Fibroblast of pulmonary artery (primary cell): ENCODE measurements around the gene GYPC.

Experiments
- DNase-seq: peaks from one replicate; pipeline ENCODE4 v3.0.0-alpha.2; 2010; ENCODE audit warnings: low read depth
- H3K4me3 ChIP-seq: replicated peaks from 2 replicates; pipeline ENCODE4 v1.5.1; 2011; ENCODE audit warnings: low read depth, mild to moderate bottlenecking, control low read depth, low read length, moderate library complexity
- TF ChIP-seq, protein P1 (sequence below): IDR thresholded peaks from 2 replicates; pipeline ENCODE4 v1.5.1; 2011; ENCODE audit warnings: mild to moderate bottlenecking, control low read depth, low read length, inconsistent platforms; ENCODE audit errors: missing control alignments

GYPC gene

DNA sequence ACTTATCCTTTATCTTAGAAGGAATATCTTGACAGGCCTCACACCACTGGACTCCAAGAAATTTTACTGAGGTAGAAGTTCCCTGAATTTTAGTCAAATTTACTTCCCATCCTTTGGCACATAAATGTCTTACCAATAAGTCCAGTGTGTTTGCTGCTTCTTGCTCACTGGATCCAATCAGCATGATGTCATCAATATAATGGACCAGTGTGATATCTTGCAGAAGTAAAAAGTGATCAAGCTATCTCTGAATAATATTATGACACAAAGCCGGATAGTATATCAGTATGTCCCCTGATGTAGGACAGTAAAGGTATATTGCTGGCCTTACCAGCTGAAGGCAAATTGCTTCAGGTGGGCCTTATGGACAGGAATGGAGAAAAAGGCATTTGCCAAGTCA, 6.9 kb upstream of the GYPC start:
- H3K4me3 ChIP-seq: no peak overlapping the region
- DNase-seq: no peak
- TF ChIP-seq, protein P1, sequence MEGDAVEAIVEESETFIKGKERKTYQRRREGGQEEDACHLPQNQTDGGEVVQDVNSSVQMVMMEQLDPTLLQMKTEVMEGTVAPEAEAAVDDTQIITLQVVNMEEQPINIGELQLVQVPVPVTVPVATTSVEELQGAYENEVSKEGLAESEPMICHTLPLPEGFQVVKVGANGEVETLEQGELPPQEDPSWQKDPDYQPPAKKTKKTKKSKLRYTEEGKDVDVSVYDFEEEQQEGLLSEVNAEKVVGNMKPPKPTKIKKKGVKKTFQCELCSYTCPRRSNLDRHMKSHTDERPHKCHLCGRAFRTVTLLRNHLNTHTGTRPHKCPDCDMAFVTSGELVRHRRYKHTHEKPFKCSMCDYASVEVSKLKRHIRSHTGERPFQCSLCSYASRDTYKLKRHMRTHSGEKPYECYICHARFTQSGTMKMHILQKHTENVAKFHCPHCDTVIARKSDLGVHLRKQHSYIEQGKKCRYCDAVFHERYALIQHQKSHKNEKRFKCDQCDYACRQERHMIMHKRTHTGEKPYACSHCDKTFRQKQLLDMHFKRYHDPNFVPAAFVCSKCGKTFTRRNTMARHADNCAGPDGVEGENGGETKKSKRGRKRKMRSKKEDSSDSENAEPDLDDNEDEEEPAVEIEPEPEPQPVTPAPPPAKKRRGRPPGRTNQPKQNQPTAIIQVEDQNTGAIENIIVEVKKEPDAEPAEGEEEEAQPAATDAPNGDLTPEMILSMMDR: no peak

- no peak for DNase-seq
- no peak overlapping the region for H3K4me3 ChIP-seq
- TF ChIP-seq, protein P1: no peak
Observed at GRCh38 chr2:126650994-126651393, 5.0 kb upstream of the GYPC start.

GRCh38 chr2:126652323-126652891, 3.6 kb upstream of the GYPC start:
- no peak for DNase-seq
- TF ChIP-seq, protein P1: no peak
- no peak overlapping the region for H3K4me3 ChIP-seq

DNA sequence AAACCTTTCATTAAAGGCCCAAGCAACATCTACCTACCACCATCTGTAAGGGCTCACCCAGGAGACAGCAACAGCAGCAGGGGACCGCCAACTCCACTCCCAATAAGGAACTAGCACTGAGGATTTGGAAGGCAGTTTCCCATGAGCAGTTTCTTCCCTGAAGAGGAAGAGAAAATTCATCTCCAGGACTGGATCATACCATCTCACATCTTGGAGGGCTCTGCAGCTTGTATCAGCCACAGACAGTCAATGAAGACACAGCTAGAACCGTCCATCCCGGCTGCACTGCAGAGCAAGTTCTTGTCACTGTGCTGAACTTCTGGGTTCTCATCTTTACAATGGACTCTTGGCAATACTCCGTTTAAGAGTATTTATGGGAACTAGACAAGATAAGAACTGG, 2.8 kb upstream of the GYPC start:
- DNase-seq: no peak
- TF ChIP-seq, protein P1: no peak
- H3K4me3 ChIP-seq: no peak overlapping the region

DNA sequence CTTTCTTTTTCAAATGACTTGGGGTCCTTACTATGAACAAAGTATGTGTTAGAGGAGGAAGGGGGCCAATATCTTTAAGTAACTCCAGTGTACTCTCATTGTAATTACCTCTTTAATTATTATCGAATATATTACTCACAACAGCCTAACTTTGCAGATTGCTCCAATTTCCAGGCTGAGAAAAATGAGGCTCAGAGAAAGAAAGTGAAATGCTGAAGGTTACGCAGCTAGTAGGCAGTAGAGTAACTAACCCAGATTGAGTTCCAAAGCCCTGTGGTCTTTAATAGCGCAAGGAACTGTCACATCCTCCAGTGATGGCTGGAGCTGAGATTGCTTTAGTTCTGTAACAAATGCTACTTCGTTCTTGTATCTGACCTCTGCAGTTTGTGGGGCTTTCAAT, 2.2 kb upstream of the GYPC start:
- no peak overlapping the region for H3K4me3 ChIP-seq
- no peak for DNase-seq

GRCh38 chr2:126655051-126655450, 907 bp upstream of the GYPC start:
- TF ChIP-seq, protein P1: no peak
- H3K4me3 ChIP-seq: no peak overlapping the region
- peak; percentile 21 for DNase-seq

More for the DNA sequence above, 2.2 kb upstream of the GYPC start:
- TF ChIP-seq, protein P1: no peak

DNA sequence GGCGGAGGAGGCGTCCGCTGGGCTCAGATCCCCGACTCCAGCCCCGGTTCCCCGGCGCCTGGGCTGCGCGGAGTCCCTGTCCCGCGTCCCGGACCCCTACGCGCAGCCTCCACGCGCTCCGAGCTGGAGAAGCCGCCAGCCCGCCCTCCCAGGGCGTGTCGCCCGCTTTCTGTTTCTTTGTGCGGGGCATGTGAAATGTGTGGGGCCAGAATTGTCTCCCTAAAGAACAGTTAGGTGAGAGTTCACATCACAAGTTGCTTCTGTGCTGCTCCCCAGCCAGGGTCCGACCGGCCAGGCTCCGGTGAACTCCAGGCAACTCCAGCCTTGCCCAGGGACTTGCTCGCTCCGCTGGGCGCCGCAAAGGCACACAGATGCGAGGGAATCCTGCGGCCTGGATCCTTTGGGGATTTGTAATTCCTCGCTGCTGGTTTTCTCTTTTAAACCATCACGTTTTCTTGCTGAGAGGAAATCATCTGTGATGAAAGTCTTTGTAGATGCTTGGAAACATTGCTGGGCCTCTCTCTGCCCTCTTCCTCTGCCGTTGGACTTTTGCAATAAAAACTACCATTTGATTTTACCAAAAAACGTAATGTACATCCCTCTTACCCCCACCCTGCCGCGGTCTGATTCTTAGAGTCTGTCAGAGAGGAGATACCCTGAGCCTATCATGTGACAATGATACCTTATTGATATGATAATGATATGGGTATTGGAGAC, 631 bp downstream of the GYPC start:
- TF ChIP-seq, protein P1: no peak
- H3K4me3 ChIP-seq: peak overlapping the region; percentile 84
- peak; percentile 42 for DNase-seq
